DMS53 treated with DMSO at 0.1 percent for 48 hours (cell line): Measurements from ENCODE around the gene RNF186.
"Not testable (repeated sequence)": the region's sequence is repeated elsewhere in the genome, so short reads cannot be mapped to it uniquely, and the experiment has no call there.

Source experiments
- DNase-seq: peaks from one replicate; lab custom pipeline; 2025; ENCODE audit not compliant: unreplicated experiment; lab: John Stamatoyannopoulos, UW

The RNF186 gene

GRCh38 chr1:19814681-19815503 lies at the start of gene RNF186:
Gene RNF186, minus strand, starts transcription at chr1:19815283. Its CDS starts 182 bp downstream, at chr1:19815101.
- DNase-seq: peak; percentile 99

GRCh38 chr1:19864570-19865160 lies 49.6 kb upstream of the RNF186 start:
- no peak for DNase-seq

GRCh38 chr1:19862944-19863343 lies 47.9 kb upstream of the RNF186 start:
- DNase-seq: no peak

GRCh38 chr1:19861842-19862530 lies 46.9 kb upstream of the RNF186 start:
- DNase-seq: no peak

GRCh38 chr1:19861034-19861433 lies 46.0 kb upstream of the RNF186 start:
- peak; percentile 42 for DNase-seq

- DNase-seq: peak; percentile 59
Measured at GRCh38 chr1:19860418-19860817, 45.3 kb upstream of the RNF186 start.

GRCh38 chr1:19859876-19860275 lies 44.8 kb upstream of the RNF186 start:
- no peak for DNase-seq

- no peak for DNase-seq
Measured at GRCh38 chr1:19858893-19859292, 43.8 kb upstream of the RNF186 start.

- DNase-seq: no peak
Measured at GRCh38 chr1:19854866-19855265, 39.8 kb upstream of the RNF186 start.

- DNase-seq: no peak
Measured at GRCh38 chr1:19852036-19852435, 37.0 kb upstream of the RNF186 start.

GRCh38 chr1:19850214-19850613 lies 35.1 kb upstream of the RNF186 start:
- no peak for DNase-seq

- DNase-seq: not testable (repeated sequence)
Measured at GRCh38 chr1:19849307-19849706, 34.2 kb upstream of the RNF186 start.

- DNase-seq: not testable (repeated sequence)
Measured at GRCh38 chr1:19847334-19847733, 32.3 kb upstream of the RNF186 start.

GRCh38 chr1:19846338-19846737 lies 31.3 kb upstream of the RNF186 start:
- no peak for DNase-seq

- no peak for DNase-seq
Measured at GRCh38 chr1:19845555-19845954, 30.5 kb upstream of the RNF186 start.

GRCh38 chr1:19844731-19845495 lies 29.8 kb upstream of the RNF186 start:
- no peak for DNase-seq

- DNase-seq: no peak
Measured at GRCh38 chr1:19840228-19840627, 25.1 kb upstream of the RNF186 start.

- no peak for DNase-seq
Measured at GRCh38 chr1:19837866-19838265, 22.8 kb upstream of the RNF186 start.

GRCh38 chr1:19835578-19835977 lies 20.5 kb upstream of the RNF186 start:
- DNase-seq: no peak

- no peak for DNase-seq
Measured at GRCh38 chr1:19831441-19831840, 16.4 kb upstream of the RNF186 start.

- no peak for DNase-seq
Measured at GRCh38 chr1:19828546-19828945, 13.5 kb upstream of the RNF186 start.
